ENCODE results near the gene KDM3B.

GRCh38 chr5:138453590-138453989, 101.1 kb downstream of the KDM3B start:
- TF ChIP-seq EZH2 (optimal IDR thresholded peaks at IDR 0.05; ENCODE audit: low read depth, low read length) (no peak), CTCF (IDR thresholded peaks at IDR 0.05; ENCODE audit: low read length) (no peak)
